Activated CD8-positive, alpha-beta T cell treated with anti-CD3 and anti-CD28 coated beads for 36 hours (primary cell): ENCODE measurements around the gene RNF31. TPM values are rescaled to one million over a fixed set of nuclear protein-coding genes. Genes with fewer than 3 reads are reported as not detected.

Source experiments
- ATAC-seq: fragments of 200-7000 bp; cut with Tn5 transposase; one replicate; pipeline ENCODE4 v1.10.0; 2021; ENCODE audit warnings: mild to moderate bottlenecking, moderate library complexity
- CTCF ChIA-PET: fragments of 350-600 bp; sonication (Branson Sonifier 250); formaldehyde crosslinking; loops from one replicate; lab custom pipeline; 2021; ENCODE audit warnings: antibody characterized with exemption; lab: Charles Lee
- POLR2A ChIA-PET: fragments of 350-600 bp; sonication (Branson Sonifier 250); formaldehyde crosslinking; loops from one replicate; lab custom pipeline; 2021; ENCODE audit warnings: antibody characterized with exemption; lab: Charles Lee
- DNase-seq: peaks from one replicate; pipeline ENCODE4 v3.0.0-alpha.2; 2020
- H3K27ac Mint-ChIP-seq: one replicate; pipeline ENCODE4 v1.8.0; 2021; ENCODE audit warnings: mild to moderate bottlenecking, mixed read lengths
- H3K27me3 Mint-ChIP-seq: one replicate; pipeline ENCODE4 v1.8.0; 2021; ENCODE audit warnings: mixed read lengths
- H3K36me3 Mint-ChIP-seq: one replicate; pipeline ENCODE4 v1.8.0; 2021; ENCODE audit warnings: low read depth, mixed read lengths
- H3K4me1 Mint-ChIP-seq: one replicate; pipeline ENCODE4 v1.8.0; 2021; ENCODE audit warnings: low read depth, mixed read lengths
- H3K4me3 Mint-ChIP-seq: one replicate; pipeline ENCODE4 v1.8.0; 2021; ENCODE audit warnings: mild to moderate bottlenecking, moderate library complexity, mixed read lengths
- H3K9me3 Mint-ChIP-seq: one replicate; pipeline ENCODE4 v1.8.0; 2021; ENCODE audit warnings: mixed read lengths
- intact Hi-C: fragments of 100-400 bp; cut with micrococcal nuclease; formaldehyde crosslinking; loops from one replicate; pipeline ENCODE4 v1.10.0; 2022
- total RNA-seq, 2 experiments: library from RNA; stranded (reverse); gene quantifications; one replicate each; pipeline ENCODE4 v1.2.3, GENCODE V29; 2021
- TF ChIP-seq, protein P1 (sequence below): fragments of 200-600 bp; IDR thresholded peaks from one replicate; pipeline ENCODE4 v1.8.0; 2022; ENCODE audit warnings: antibody characterized with exemption, mild to moderate bottlenecking

RNF31 gene
- total RNA-seq, 2 experiments from 2014 or later, result 71.6 to 75.0 TPM

DNA sequence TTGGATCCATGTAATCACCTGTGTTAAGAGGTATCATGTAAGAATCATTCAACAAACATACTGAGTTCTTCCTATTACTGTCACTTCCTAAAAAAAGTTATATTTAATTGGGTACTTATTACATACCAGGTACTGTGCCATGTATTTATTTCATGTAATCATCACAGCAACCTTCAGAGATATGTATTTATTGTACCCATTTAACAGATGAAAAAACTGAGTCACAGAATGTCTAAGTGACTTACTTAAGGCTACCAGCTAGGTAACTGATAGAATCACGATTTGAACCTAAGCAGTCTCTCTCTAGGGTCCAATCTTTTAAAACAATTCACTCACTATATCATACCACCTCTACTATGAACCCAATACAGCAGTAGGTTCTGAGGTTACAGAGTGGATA is 2.8 kb upstream of the RNF31 start:
- CTCF ChIA-PET, result interaction anchor here (1.3 to 8.0 kb wide), 4 partner anchors 16 to 164 kb away, joined by 3 to 91 read pairs (median 8); partner anchors contain the start of genes CIDEB and IRF9
- Mint-ChIP-seq H3K27me3 (no peaks in the 10 kb centered on the region), H3K36me3 (peaks cover 67% of the 10 kb centered on the region), H3K4me1 (peaks cover 54% of the 10 kb centered on the region), H3K27ac (peak overlapping the region; percentile 67), H3K9me3 (no peaks in the 10 kb centered on the region), H3K4me3 (peak overlapping the region; percentile 89)
- DNase-seq (no peak), ATAC-seq (no peak)
- POLR2A ChIA-PET, result interaction anchor here (0.9 to 10.7 kb wide), 5 partner anchors 9 to 45 kb away, joined by 3 to 178 read pairs (median 4); partner anchors contain the start of genes DCAF11, IRF9 and NRL
- intact Hi-C loops, result no loop called here
- TF ChIP-seq, protein P1, sequence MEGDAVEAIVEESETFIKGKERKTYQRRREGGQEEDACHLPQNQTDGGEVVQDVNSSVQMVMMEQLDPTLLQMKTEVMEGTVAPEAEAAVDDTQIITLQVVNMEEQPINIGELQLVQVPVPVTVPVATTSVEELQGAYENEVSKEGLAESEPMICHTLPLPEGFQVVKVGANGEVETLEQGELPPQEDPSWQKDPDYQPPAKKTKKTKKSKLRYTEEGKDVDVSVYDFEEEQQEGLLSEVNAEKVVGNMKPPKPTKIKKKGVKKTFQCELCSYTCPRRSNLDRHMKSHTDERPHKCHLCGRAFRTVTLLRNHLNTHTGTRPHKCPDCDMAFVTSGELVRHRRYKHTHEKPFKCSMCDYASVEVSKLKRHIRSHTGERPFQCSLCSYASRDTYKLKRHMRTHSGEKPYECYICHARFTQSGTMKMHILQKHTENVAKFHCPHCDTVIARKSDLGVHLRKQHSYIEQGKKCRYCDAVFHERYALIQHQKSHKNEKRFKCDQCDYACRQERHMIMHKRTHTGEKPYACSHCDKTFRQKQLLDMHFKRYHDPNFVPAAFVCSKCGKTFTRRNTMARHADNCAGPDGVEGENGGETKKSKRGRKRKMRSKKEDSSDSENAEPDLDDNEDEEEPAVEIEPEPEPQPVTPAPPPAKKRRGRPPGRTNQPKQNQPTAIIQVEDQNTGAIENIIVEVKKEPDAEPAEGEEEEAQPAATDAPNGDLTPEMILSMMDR, result no peak

DNA sequence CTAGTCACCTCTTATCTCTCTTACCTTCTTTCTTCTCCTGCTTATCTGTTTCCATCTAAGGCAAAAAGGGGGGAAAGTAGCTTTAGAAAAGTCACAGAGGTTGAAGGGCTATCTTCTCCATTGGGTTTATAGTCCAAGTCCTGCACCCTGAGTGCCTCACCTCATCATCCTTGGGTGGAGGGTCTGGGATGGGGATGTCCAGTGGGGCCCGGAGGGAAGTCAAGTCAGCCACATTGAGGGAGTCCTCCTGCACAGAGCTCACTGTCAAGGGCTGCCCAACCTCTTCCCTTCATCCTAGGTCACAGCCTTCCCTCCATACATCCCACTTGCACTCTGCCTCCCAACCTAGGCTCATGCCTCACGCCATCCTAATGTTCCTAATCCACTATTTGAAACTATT is 2.1 kb upstream of the RNF31 start:
- DNase-seq (no peak), ATAC-seq (no peak)
- intact Hi-C loops, result no loop called here
- TF ChIP-seq, protein P1, result no peak
- peaks cover 54% of the 10 kb centered on the region for H3K4me1 Mint-ChIP-seq
- ChIA-PET POLR2A (interaction anchor here (1.0 to 10.7 kb wide), 12 partner anchors 8 to 69 kb away, joined by 3 to 178 read pairs (median 6); partner anchors contain the start of genes CHMP4A, DCAF11, IPO4 and IRF9), CTCF (interaction anchor here (1.2 to 8.0 kb wide), 9 partner anchors 9 to 163 kb away, joined by 3 to 91 read pairs (median 9); partner anchors contain the start of genes CIDEB, IRF9 and PSME1)
- H3K36me3 Mint-ChIP-seq, result peaks cover 65% of the 10 kb centered on the region
- peak overlapping the region; percentile 98 for H3K27ac Mint-ChIP-seq
- H3K9me3 Mint-ChIP-seq, result no peaks in the 10 kb centered on the region
- H3K27me3 Mint-ChIP-seq, result no peaks in the 10 kb centered on the region
- H3K4me3 Mint-ChIP-seq, result peak overlapping the region; percentile 89

DNA sequence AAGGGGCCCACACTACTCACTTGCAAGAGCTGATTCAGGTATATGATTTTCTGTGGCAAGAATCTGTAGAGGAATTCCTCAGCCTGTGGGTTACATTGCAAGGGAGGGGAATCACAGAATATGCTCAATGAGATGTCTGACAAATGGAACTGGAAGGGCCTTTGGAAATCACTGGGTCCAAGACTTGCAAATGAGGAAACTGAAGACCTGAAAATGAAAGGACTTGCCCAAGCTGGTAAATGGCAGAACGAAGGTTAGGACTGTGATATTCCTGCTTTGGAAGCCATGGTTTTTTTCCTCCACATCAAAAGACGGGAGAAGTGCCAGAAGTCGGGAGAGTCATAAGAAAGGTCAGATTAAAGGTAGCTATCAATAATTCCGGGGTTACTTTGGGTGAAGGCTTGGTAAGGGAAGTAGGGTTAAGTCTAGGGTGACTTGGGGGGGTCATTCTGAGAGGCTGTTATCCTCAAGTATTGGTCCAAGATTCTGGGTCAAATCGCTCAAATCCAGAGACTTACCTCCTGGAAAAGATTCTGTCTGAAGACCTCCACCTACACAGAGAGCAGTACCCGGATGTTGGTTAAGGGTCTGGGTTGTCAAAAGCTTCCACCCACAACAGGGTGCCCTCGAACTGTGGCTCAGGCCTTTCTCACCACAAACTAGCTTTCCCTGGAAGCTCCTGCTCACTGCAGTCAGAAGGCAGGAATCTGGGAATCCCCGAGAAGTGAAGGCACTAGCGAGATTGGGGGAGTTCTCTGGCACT is 1.4 kb upstream of the RNF31 start:
- intact Hi-C loops, result no loop called here
- ATAC-seq (no peak), DNase-seq (peak; percentile 43)
- peaks cover 60% of the 10 kb centered on the region for H3K4me1 Mint-ChIP-seq
- peak overlapping the region; percentile 98 for H3K27ac Mint-ChIP-seq
- peaks cover 65% of the 10 kb centered on the region for H3K36me3 Mint-ChIP-seq
- TF ChIP-seq, protein P1, result no peak
- no peaks in the 10 kb centered on the region for H3K27me3 Mint-ChIP-seq
- ChIA-PET CTCF (interaction anchor here (0.9 to 8.0 kb wide), 13 partner anchors 9 to 162 kb away, joined by 3 to 91 read pairs (median 6); partner anchors contain the start of genes CIDEB, DCAF11, IRF9 and NRL), POLR2A (interaction anchor here (0.8 to 10.7 kb wide), 16 partner anchors 9 to 125 kb away, joined by 3 to 178 read pairs (median 5); partner anchors contain the start of genes CHMP4A, DCAF11, IPO4 and IRF9)
- H3K9me3 Mint-ChIP-seq, result no peaks in the 10 kb centered on the region
- H3K4me3 Mint-ChIP-seq, result peak overlapping the region; percentile 89

- H3K36me3 Mint-ChIP-seq, result peaks cover 67% of the 10 kb centered on the region
- intact Hi-C loops, result no loop called here
- peak within 1 kb of the TSS; percentile 98 for H3K27ac Mint-ChIP-seq
- peak; percentile 97 for DNase-seq
- H3K27me3 Mint-ChIP-seq, result no peaks in the 10 kb centered on the region
- TF ChIP-seq, protein P1, result no peak
- peaks cover 60% of the 10 kb centered on the region for H3K4me1 Mint-ChIP-seq
- peak within 1 kb of the TSS; percentile 89 for H3K4me3 Mint-ChIP-seq
- CTCF ChIA-PET, result interaction anchor here (0.9 to 8.0 kb wide), 12 partner anchors 9 to 161 kb away, joined by 3 to 91 read pairs (median 6); partner anchors contain the start of genes CIDEB, DCAF11, IRF9 and NRL
- POLR2A ChIA-PET, result interaction anchor here (0.6 to 10.7 kb wide), 17 partner anchors 9 to 590 kb away, joined by 3 to 178 read pairs (median 5); partner anchors contain the start of genes CHMP4A, DCAF11, IPO4 and IRF9
- H3K9me3 Mint-ChIP-seq, result no peaks in the 10 kb centered on the region
- ATAC-seq, result peak; percentile 81
These were observed 783 bp upstream of the RNF31 start, which contains the start of gene PSME2 for GRCh38 chr14:24146453-24146977. Gene PSME2 (minus strand): TSS chr14:24146610. CDS start chr14:24146581, 29 bp downstream.
